B cell (primary cell): Measurements from ENCODE around the gene CYP3A4. TPM values are rescaled to one million over a fixed set of nuclear protein-coding genes. Genes with fewer than 3 reads are reported as not detected.
A peak's percentile ranks its signal among the peaks of the same experiment; 100 is the strongest.

Source experiments
- ATAC-seq: fragments of 200-7000 bp; cut with Tn5 transposase; one replicate; pipeline ENCODE4 v1.10.0; 2021; ENCODE audit warnings: low read depth, mild to moderate bottlenecking, moderate number of reproducible peaks, moderate library complexity
- CTCF ChIA-PET: fragments of 350-600 bp; sonication (Branson Sonifier 250); formaldehyde crosslinking; loops from one replicate; lab custom pipeline; 2021; ENCODE audit warnings: antibody characterized with exemption, inconsistent platforms; lab: Charles Lee
- POLR2A ChIA-PET: fragments of 350-600 bp; sonication (Branson Sonifier 250); formaldehyde crosslinking; loops from one replicate; lab custom pipeline; 2021; ENCODE audit warnings: antibody characterized with exemption; lab: Charles Lee
- DNase-seq: peaks from one replicate; pipeline ENCODE4 v3.0.0; 2013
- H2AFZ ChIP-seq: 2 replicates; pipeline ENCODE4 v1.6.1; 2012; ENCODE audit warnings: mild to moderate bottlenecking, low read depth, low read length; ENCODE audit not compliant: insufficient read depth, poor library complexity, severe bottlenecking
- H3K27ac ChIP-seq, 2 donors: 1 replicate in 1 of 2; 2 replicates in 1 of 2; pipeline ENCODE4 v1.5.1; 2012 to 2013; ENCODE audit warnings: low read length in 2 of 2, mild to moderate bottlenecking in 2 of 2, moderate library complexity in 1 of 2
- H3K27me3 ChIP-seq, 4 experiments: fragments of 200-600 bp in 1 of 4; sonication (generic) in 1 of 4; replicated peaks in 1 of 4; 1 replicate in 2 of 4; 2 replicates in 2 of 4; pipeline versions ENCODE4 v1.6.1 to v1.7.0; 2013 to 2016; ENCODE audit warnings: low read length in 3 of 4, mild to moderate bottlenecking in 2 of 4, mixed read lengths in 1 of 4, moderate library complexity in 1 of 4; ENCODE audit not compliant: insufficient read depth in 4 of 4, control insufficient read depth in 3 of 4; ENCODE audit errors: control extremely low read depth in 1 of 4
- H3K36me3 ChIP-seq, 2 experiments: replicated peaks in 1 of 2; 1 replicate in 1 of 2; 2 replicates in 1 of 2; pipeline versions ENCODE4 v1.6.1 to v1.7.1; 2013; ENCODE audit warnings: low read length in 1 of 2; ENCODE audit not compliant: insufficient read depth in 2 of 2, control insufficient read depth in 1 of 2; ENCODE audit errors: control extremely low read depth in 1 of 2, extremely low read depth in 1 of 2
- H3K4me1 ChIP-seq, 2 donors: fragments of 200-600 bp in 1 of 2; sonication (generic) in 1 of 2; 1 replicate in 1 of 2; 2 replicates in 1 of 2; pipeline versions ENCODE4 v1.5.1 to v1.6.1; 2013 to 2017; ENCODE audit warnings: low read length in 2 of 2; ENCODE audit not compliant: control insufficient read depth in 2 of 2, insufficient read depth in 2 of 2
- H3K4me2 ChIP-seq: replicated peaks from 2 replicates; pipeline ENCODE3; 2012; ENCODE audit warnings: mild to moderate bottlenecking, low read depth, low read length; ENCODE audit not compliant: poor library complexity, severe bottlenecking
- H3K4me3 ChIP-seq, 5 experiments: fragments of 200-600 bp in 1 of 5; sonication (generic) in 1 of 5; 1 replicate in 3 of 5; 2 replicates in 2 of 5; pipeline versions ENCODE4 v1.5.1 to v1.7.0; 2011 to 2016; ENCODE audit warnings: low read length in 4 of 5, mild to moderate bottlenecking in 4 of 5, low read depth in 2 of 5, control low read depth in 1 of 5, moderate library complexity in 1 of 5; ENCODE audit not compliant: insufficient read depth in 1 of 5; ENCODE audit errors: control extremely low read depth in 1 of 5, extremely low read depth in 1 of 5
- H3K79me2 ChIP-seq: fragments of 200-600 bp; sonication (generic); one replicate; pipeline ENCODE4 v1.6.0; 2016; ENCODE audit warnings: low read length; ENCODE audit not compliant: control insufficient read depth, insufficient read depth
- H3K9ac ChIP-seq: fragments of 200-600 bp; sonication (generic); 2 replicates; pipeline ENCODE4 v1.6.1; 2017; ENCODE audit warnings: mild to moderate bottlenecking, low read length, moderate library complexity
- H3K9me3 ChIP-seq, 3 donors: one replicate each; pipeline versions ENCODE4 v1.6.1 to v1.7.1; 2013; ENCODE audit warnings: low read length in 2 of 3; ENCODE audit not compliant: control insufficient read depth in 2 of 3, insufficient read depth in 1 of 3; ENCODE audit errors: control extremely low read depth in 1 of 3
- H4K20me1 ChIP-seq: 2 replicates; pipeline ENCODE4 v1.6.0; 2012; ENCODE audit warnings: mild to moderate bottlenecking, low read length; ENCODE audit not compliant: insufficient read depth, control insufficient read depth, poor library complexity, severe bottlenecking
- H3K27ac Mint-ChIP-seq: one replicate; pipeline ENCODE4 v1.8.0; 2021; ENCODE audit warnings: mixed read lengths
- H3K27me3 Mint-ChIP-seq: one replicate; pipeline ENCODE4 v1.8.0; 2021; ENCODE audit warnings: mixed read lengths
- H3K4me1 Mint-ChIP-seq: one replicate; pipeline ENCODE4 v1.8.0; 2021; ENCODE audit warnings: mixed read lengths
- H3K4me3 Mint-ChIP-seq: one replicate; pipeline ENCODE4 v1.8.0; 2021; ENCODE audit warnings: mixed read lengths
- H3K9me3 Mint-ChIP-seq: one replicate; pipeline ENCODE4 v1.8.0; 2022; ENCODE audit warnings: mixed read lengths; ENCODE audit not compliant: insufficient read depth
- CTCF ChIP-seq: fragments of 200-600 bp; IDR thresholded peaks from one replicate; pipeline ENCODE4 v1.8.0; 2022; ENCODE audit warnings: antibody characterized with exemption, mild to moderate bottlenecking
- EZH2 ChIP-seq: IDR thresholded peaks from 2 replicates; pipeline ENCODE4 v1.6.1; 2012; ENCODE audit warnings: borderline replicate concordance, low read depth, mild to moderate bottlenecking, moderate library complexity, low read length; ENCODE audit not compliant: insufficient read depth, poor library complexity, severe bottlenecking
- WGBS: methylation state at CpG from one replicate; pipeline ENCODE4 v1.1.5; 2013; ENCODE audit warnings: missing lambda C conversion rate; ENCODE audit not compliant: insufficient coverage; 5-methylcytosine and 5-hydroxymethylcytosine counted together
- intact Hi-C: fragments of 100-400 bp; cut with micrococcal nuclease; formaldehyde crosslinking; loops from one replicate; pipeline ENCODE4 v1.10.0; 2022
- polyA plus RNA-seq: library from polyadenylated mRNA; depleted of rRNA; stranded (reverse); fragments of >200 nt; gene quantifications from 2 replicates; pipeline ENCODE4 v1.2.3, GENCODE V29; 2012
- total RNA-seq, 2 donors: library from RNA; stranded (reverse); fragments of 120-200 nt in 1 of 2; gene quantifications; 1 replicate in 1 of 2; 2 replicates in 1 of 2; pipeline versions ENCODE4 v1.2.3 to v1.2.4, GENCODE V29; 2013 to 2022

The CYP3A4 gene
- total and polyA plus RNA-seq, 2 donors (not counting 1 experiment from before 2014, with no cell fraction given), result not detected

- no peak within 1 kb of the TSS for H3K4me3 Mint-ChIP-seq
- Histone ChIP-seq H3K4me3 (no peak within 1 kb of the TSS), H3K9ac (no peak within 1 kb of the TSS), H2AFZ (no peak within 1 kb of the TSS), H4K20me1 (no peaks in the 10 kb centered on the region), H3K27ac (no peak within 1 kb of the TSS), H3K4me1 (no peaks in the 10 kb centered on the region), H3K27me3 (peaks cover 0 to 4% (median 2%) of the 10 kb centered on the region in 4 experiments), H3K79me2 (no peaks in the 10 kb centered on the region), H3K9me3 (no peaks in the 10 kb centered on the region), H3K36me3 (no peaks in the 10 kb centered on the region), H3K4me2 (no peak within 1 kb of the TSS)
- ATAC-seq (no peak), DNase-seq (no peak)
- intact Hi-C loops, result no loop called here
- WGBS, result no CpG with 5 or more reads among the region's 5 CpGs
- CTCF ChIA-PET, result interaction anchor here (0.7 kb wide), 1 partner anchor 48 kb away, joined by 3 read pairs; no protein-coding TSS in a partner anchor
- TF ChIP-seq EZH2 (no peak), CTCF (no peak)
- peaks cover 18% of the 10 kb centered on the region for H3K27me3 Mint-ChIP-seq
- no peaks in the 10 kb centered on the region for H3K9me3 Mint-ChIP-seq
- H3K27ac Mint-ChIP-seq, result no peak within 1 kb of the TSS
- POLR2A ChIA-PET, result no interaction called here
- no peaks in the 10 kb centered on the region for H3K4me1 Mint-ChIP-seq
These were observed 49.0 kb downstream of the CYP3A4 start, which contains the start of gene CYP3A7 for GRCh38 chr7:99734987-99735386. Gene CYP3A7, minus strand, starts transcription at chr7:99735196. Its CDS starts 103 bp downstream, at chr7:99735093.

DNA sequence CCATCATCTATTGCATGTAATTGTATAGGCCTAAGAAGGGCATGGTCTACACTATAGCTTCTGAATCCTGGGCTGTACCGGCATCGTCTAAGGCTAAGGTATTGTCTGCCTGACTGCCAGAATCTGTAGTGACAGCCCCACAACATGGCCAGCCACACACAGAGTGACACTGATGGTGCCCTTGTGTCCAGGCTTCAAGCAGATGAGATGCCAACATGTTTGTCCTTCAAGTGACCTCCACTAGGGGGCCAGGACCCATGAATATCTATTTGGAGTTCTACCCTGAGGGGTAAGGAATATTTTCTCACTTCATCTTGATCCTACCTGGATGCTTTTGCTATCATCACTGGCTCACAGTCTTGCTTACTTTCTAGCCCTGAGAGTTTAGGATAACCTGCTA is 50.5 kb downstream of the CYP3A4 start:
- H3K36me3 ChIP-seq, result no peaks in the 10 kb centered on the region
- H3K9me3 Mint-ChIP-seq, result no peaks in the 10 kb centered on the region
- TF ChIP-seq EZH2 (no peak), CTCF (peak; percentile 41)
- H3K4me1 Mint-ChIP-seq, result no peaks in the 10 kb centered on the region
- H2AFZ ChIP-seq, result no peak overlapping the region
- H3K4me1 ChIP-seq, result no peaks in the 10 kb centered on the region
- H3K4me3 ChIP-seq, result no peak overlapping the region
- no peaks in the 10 kb centered on the region for H3K79me2 ChIP-seq
- no peak overlapping the region for H3K27ac Mint-ChIP-seq
- H3K27ac ChIP-seq, result no peak overlapping the region
- H3K27me3 Mint-ChIP-seq, result peaks cover 9% of the 10 kb centered on the region
- ATAC-seq (no peak), DNase-seq (no peak)
- CTCF ChIA-PET, result no interaction called here
- 100% methylated on average over 2 of the region's 2 CpGs for WGBS
- intact Hi-C loops, result no loop called here
- peaks cover 0 to 3% (median 0%) of the 10 kb centered on the region in 4 experiments for H3K27me3 ChIP-seq
- no peaks in the 10 kb centered on the region for H3K9me3 ChIP-seq
- POLR2A ChIA-PET, result no interaction called here
- H3K4me3 Mint-ChIP-seq, result no peak overlapping the region
- H3K4me2 ChIP-seq, result no peak overlapping the region
- H4K20me1 ChIP-seq, result no peaks in the 10 kb centered on the region
- no peak overlapping the region for H3K9ac ChIP-seq
